GM12891 (cell line): ENCODE measurements around the gene MS4A4E.

Source experiments
- DNase-seq: peaks from one replicate; pipeline ENCODE4 v3.0.0; 2011; ENCODE audit warnings: low spot score; ENCODE audit not compliant: insufficient read length
- FAIRE-seq: peaks from 2 replicates; lab custom pipeline; 2011; peaks lifted over from hg19 to GRCh38; lab: Jason Lieb, UNC
- PAX5 ChIP-seq: IDR thresholded peaks from 2 replicates; pipeline ENCODE4 v1.6.1; 2011; ENCODE audit warnings: low read length, moderate library complexity, mild to moderate bottlenecking; ENCODE audit not compliant: insufficient read depth, severe bottlenecking
- POLR2A ChIP-seq: IDR thresholded peaks from 2 replicates; pipeline ENCODE4 v1.6.1; 2011; ENCODE audit warnings: low read depth, low read length, control low read depth
- POLR2AphosphoS5 ChIP-seq: IDR thresholded peaks from 2 replicates; pipeline ENCODE4 v1.6.1; 2011; ENCODE audit warnings: low read depth, low read length, control low read depth
- POU2F2 ChIP-seq: IDR thresholded peaks from 2 replicates; pipeline ENCODE4 v1.6.1; 2011; ENCODE audit warnings: low read depth, mild to moderate bottlenecking, control low read depth, low read length, moderate library complexity
- SPI1 ChIP-seq: IDR thresholded peaks from 2 replicates; pipeline ENCODE4 v1.6.1; 2011; ENCODE audit warnings: low read depth, low read length, control low read depth
- TAF1 ChIP-seq: IDR thresholded peaks from 2 replicates; pipeline ENCODE4 v1.6.1; 2011; ENCODE audit warnings: low read depth, low read length, control low read depth

MS4A4E gene

GRCh38 chr11:60182541-60183330 lies 60.2 kb downstream of the MS4A4E start, which contains the start of gene MS4A6A:
TSS of gene MS4A6A (minus strand) at chr11:60183083. CDS start at chr11:60181727, 1,356 bp downstream.
- FAIRE-seq, result peak; percentile 69
- DNase-seq, result no peak

GRCh38 chr11:60175860-60176275 lies 67.1 kb downstream of the MS4A4E start:
- no peak for TF ChIP-seq POLR2AphosphoS5
- TF ChIP-seq PAX5, result no peak
- TF ChIP-seq POLR2A, result no peak
- no peak for TF ChIP-seq POU2F2
- no peak for TF ChIP-seq SPI1
- TF ChIP-seq TAF1, result no peak
- DNase-seq (no peak), FAIRE-seq (peak; percentile 89)

More at GRCh38 chr11:60182541-60183330, 60.2 kb downstream of the MS4A4E start, which contains the start of gene MS4A6A:
- no peak for TF ChIP-seq POLR2AphosphoS5
- peak; percentile 46 for TF ChIP-seq SPI1
- TF ChIP-seq PAX5, result no peak
- TF ChIP-seq TAF1, result no peak

- FAIRE-seq, result no peak
- no peak for DNase-seq
- TF ChIP-seq TAF1 (no peak), POLR2A (no peak), POLR2AphosphoS5 (no peak), SPI1 (no peak), PAX5 (no peak), POU2F2 (no peak)
Measured at GRCh38 chr11:60172011-60172410, 70.9 kb downstream of the MS4A4E start.

GRCh38 chr11:60170566-60170965 lies 72.4 kb downstream of the MS4A4E start:
- TF ChIP-seq POLR2A (no peak), POU2F2 (no peak), TAF1 (no peak), SPI1 (no peak), POLR2AphosphoS5 (no peak), PAX5 (no peak)
- DNase-seq, result no peak
- no peak for FAIRE-seq

GRCh38 chr11:60169264-60169915 lies 73.5 kb downstream of the MS4A4E start:
- TF ChIP-seq POLR2A, result no peak
- TF ChIP-seq POLR2AphosphoS5, result no peak
- no peak for TF ChIP-seq TAF1
- TF ChIP-seq POU2F2, result no peak
- TF ChIP-seq PAX5, result no peak
- no peak for TF ChIP-seq SPI1
- FAIRE-seq (peak; percentile 51), DNase-seq (no peak)

GRCh38 chr11:60168306-60168705 lies 74.6 kb downstream of the MS4A4E start:
- no peak for TF ChIP-seq POLR2AphosphoS5
- TF ChIP-seq SPI1, result no peak
- no peak for TF ChIP-seq TAF1
- no peak for TF ChIP-seq POLR2A
- no peak for TF ChIP-seq PAX5
- TF ChIP-seq POU2F2, result no peak
- DNase-seq, result no peak
- FAIRE-seq, result no peak

- FAIRE-seq, result no peak
- TF ChIP-seq POU2F2 (no peak), SPI1 (no peak), POLR2AphosphoS5 (no peak), TAF1 (no peak), PAX5 (no peak), POLR2A (no peak)
Measured at GRCh38 chr11:60165951-60166350, 77.0 kb downstream of the MS4A4E start.

GRCh38 chr11:60165538-60165937 lies 77.4 kb downstream of the MS4A4E start:
- FAIRE-seq (no peak), DNase-seq (no peak)
- TF ChIP-seq POLR2AphosphoS5, result no peak
- TF ChIP-seq POU2F2, result no peak
- TF ChIP-seq TAF1, result no peak
- no peak for TF ChIP-seq PAX5
- TF ChIP-seq SPI1, result no peak
- no peak for TF ChIP-seq POLR2A

More at GRCh38 chr11:60165951-60166350, 77.0 kb downstream of the MS4A4E start:
- no peak for DNase-seq

GRCh38 chr11:60164550-60165075 lies 78.3 kb downstream of the MS4A4E start:
- DNase-seq (no peak), FAIRE-seq (no peak)
- TF ChIP-seq POU2F2 (no peak), SPI1 (no peak), TAF1 (no peak), POLR2A (no peak), PAX5 (no peak), POLR2AphosphoS5 (no peak)
